Transverse colon (tissue), 4 donors: Measurements from ENCODE around the gene GALNT2. TPM values are rescaled to one million over a fixed set of nuclear protein-coding genes. Genes with fewer than 3 reads are reported as not detected.

ENCODE experiments used
- DNase-seq: peaks from one replicate; pipeline ENCODE4 v3.0.0-alpha.2; 2019
- H3K27ac ChIP-seq, 4 donors: fragments of 200-600 bp; sonication (generic); 2 replicates each; pipeline ENCODE4 v1.5.1; 2016 to 2018; ENCODE audit warnings: inconsistent platforms in 4 of 4
- H3K27me3 ChIP-seq: fragments of 200-600 bp; sonication (generic); 2 replicates; pipeline ENCODE4 v1.5.1; 2017; ENCODE audit warnings: inconsistent platforms
- H3K36me3 ChIP-seq, 4 donors: fragments of 200-600 bp; sonication (generic); 2 replicates each; pipeline ENCODE4 v1.5.1; 2017 to 2019; ENCODE audit warnings: inconsistent platforms in 4 of 4
- H3K4me1 ChIP-seq, 4 donors: fragments of 200-600 bp; sonication (generic); 2 replicates each; pipeline ENCODE4 v1.5.1; 2017 to 2020; ENCODE audit warnings: inconsistent platforms in 4 of 4
- H3K4me3 ChIP-seq, 4 donors: fragments of 200-600 bp; sonication (generic); 1 replicate in 1 of 4; 2 replicates in 3 of 4; pipeline versions ENCODE4 v1.5.1 to v1.6.1; 2017 to 2019; ENCODE audit warnings: inconsistent platforms in 4 of 4
- H3K9me3 ChIP-seq, 2 donors: fragments of 200-600 bp; sonication (generic); 2 replicates each; pipeline ENCODE4 v1.5.1; 2017 to 2019; ENCODE audit warnings: inconsistent platforms in 2 of 2
- EP300 ChIP-seq: sonication (generic); formaldehyde crosslinking; IDR thresholded peaks from one replicate; pipeline ENCODE4 v1.6.1; 2017; ENCODE audit warnings: antibody characterized with exemption, low read depth
- POLR2A ChIP-seq: fragments of 450-650 bp; IDR thresholded peaks from one replicate; pipeline ENCODE4 v1.6.1; 2016; ENCODE audit warnings: antibody characterized with exemption, mild to moderate bottlenecking, moderate library complexity
- POLR2AphosphoS5 ChIP-seq, 3 donors: sonication (generic); formaldehyde crosslinking; IDR thresholded peaks; one replicate each; pipeline ENCODE4 v1.6.1; 2016; ENCODE audit warnings: antibody characterized with exemption in 3 of 3
- WGBS, 2 donors: methylation state at CpG; one replicate each; pipeline ENCODE4 v1.1.5; 2018; ENCODE audit warnings: low coverage in 1 of 2; 5-methylcytosine and 5-hydroxymethylcytosine counted together
- in situ Hi-C, 4 donors: fragments of 200-750 bp; cut with MboI; loops; one replicate each; pipeline versions ENCODE4 v1.15.0 to v1.15.1; 2017; ENCODE audit warnings: low sequenced_read_pairs in 3 of 4, low pct_ligation_motif_present in 1 of 4, low pct_unique_long_range_greater_than_20kb in 1 of 4
- intact Hi-C: fragments of 100-400 bp; cut with DNase I; formaldehyde crosslinking; loops from one replicate; pipeline ENCODE4 v1.15.1; 2023; ENCODE audit warnings: low total_unique reads
- total RNA-seq, 4 donors: library from RNA; depleted of rRNA; stranded (reverse); fragments of >200 nt; gene quantifications; one replicate each; pipeline ENCODE4 v1.1.0, GENCODE V29; 2016
- TF ChIP-seq, protein P1 (sequence below), 5 experiments: fragments of 200-600 bp in 3 of 5; fragments of 450-650 bp in 2 of 5; sonication (generic) in 3 of 5; IDR thresholded peaks; 1 replicate in 2 of 5; 2 replicates in 3 of 5; pipeline ENCODE4 v1.5.1; 2016 to 2017; ENCODE audit warnings: antibody characterized with exemption in 5 of 5, inconsistent platforms in 3 of 5, mild to moderate bottlenecking in 2 of 5, moderate library complexity in 1 of 5

Gene GALNT2
- total RNA-seq, 4 donors from 2014 or later, result 16.5 to 48.8 (median 36.8) TPM

DNA sequence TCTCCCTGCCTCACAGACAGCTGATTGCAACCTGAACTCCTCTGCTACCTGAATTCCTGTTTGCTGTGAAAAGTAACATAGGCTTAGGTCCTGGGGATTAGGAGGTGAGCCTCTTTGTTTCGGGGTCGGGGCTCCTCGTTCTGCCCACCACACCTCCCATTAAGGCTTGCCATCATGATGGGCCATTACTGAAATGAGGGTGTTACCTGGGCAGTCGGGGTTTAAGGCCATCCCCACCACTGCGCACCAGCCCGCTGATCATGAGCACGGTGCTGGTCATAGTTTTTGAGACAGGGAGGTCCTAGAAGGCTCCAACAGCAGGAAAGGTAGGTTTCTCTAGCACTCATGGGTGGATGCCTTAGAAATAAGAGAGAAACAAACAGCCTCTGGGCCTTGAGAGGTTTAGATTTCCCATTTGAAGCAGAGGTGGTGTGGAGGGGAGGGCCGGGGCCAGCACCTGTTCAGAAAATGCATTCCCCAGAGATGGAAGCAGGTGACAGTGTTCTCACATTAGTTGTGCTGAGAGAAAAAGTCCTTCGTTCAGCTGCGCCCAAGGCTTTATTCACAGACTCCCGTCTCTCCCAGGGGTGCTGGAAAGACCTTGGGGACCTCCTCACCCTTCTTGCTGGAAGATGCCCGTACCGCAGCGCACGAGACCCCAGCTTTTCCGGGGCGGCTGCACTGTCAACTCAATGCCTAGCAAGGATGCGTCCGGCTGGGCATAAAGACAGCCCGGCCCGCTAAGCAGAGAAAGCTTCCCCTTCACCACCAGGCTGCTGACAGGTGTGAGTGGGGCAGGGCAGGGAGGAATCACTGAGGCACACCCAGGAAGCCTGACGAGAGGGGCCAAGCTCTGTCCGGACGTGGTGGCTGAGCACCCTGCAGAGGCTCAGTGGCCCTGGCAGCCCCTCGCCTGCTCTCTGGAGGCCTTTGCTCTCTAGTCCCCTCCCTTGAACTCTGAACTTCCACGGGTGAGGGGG is 233.6 kb downstream of the GALNT2 start:
- H3K4me3 ChIP-seq, result no peak overlapping the region
- no peaks in the 10 kb centered on the region for H3K9me3 ChIP-seq
- intact Hi-C loops (no loop called here), in situ Hi-C loops (loop anchor here in 2 of 4 donors (25.0 kb wide), 1 partner anchor 1038 kb away; the partner anchor contains the start of gene RAB4A (in 2 of the 2))
- WGBS, 2 donors, result 82% methylated on average over 25 of the region's 26 CpGs; no CpG with 5 or more reads in 1 of the 2 donors
- H3K4me1 ChIP-seq, result peaks cover 0 to 8% (median 4%) of the 10 kb centered on the region in 4 donors
- H3K36me3 ChIP-seq, result no peaks in the 10 kb centered on the region
- TF ChIP-seq, protein P1, sequence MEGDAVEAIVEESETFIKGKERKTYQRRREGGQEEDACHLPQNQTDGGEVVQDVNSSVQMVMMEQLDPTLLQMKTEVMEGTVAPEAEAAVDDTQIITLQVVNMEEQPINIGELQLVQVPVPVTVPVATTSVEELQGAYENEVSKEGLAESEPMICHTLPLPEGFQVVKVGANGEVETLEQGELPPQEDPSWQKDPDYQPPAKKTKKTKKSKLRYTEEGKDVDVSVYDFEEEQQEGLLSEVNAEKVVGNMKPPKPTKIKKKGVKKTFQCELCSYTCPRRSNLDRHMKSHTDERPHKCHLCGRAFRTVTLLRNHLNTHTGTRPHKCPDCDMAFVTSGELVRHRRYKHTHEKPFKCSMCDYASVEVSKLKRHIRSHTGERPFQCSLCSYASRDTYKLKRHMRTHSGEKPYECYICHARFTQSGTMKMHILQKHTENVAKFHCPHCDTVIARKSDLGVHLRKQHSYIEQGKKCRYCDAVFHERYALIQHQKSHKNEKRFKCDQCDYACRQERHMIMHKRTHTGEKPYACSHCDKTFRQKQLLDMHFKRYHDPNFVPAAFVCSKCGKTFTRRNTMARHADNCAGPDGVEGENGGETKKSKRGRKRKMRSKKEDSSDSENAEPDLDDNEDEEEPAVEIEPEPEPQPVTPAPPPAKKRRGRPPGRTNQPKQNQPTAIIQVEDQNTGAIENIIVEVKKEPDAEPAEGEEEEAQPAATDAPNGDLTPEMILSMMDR (IDR thresholded peaks at IDR 0.05), result no peak
- TF ChIP-seq POLR2AphosphoS5 (IDR thresholded peaks at IDR 0.05) (no peak), EP300 (no peak), POLR2A (no peak)
- H3K27ac ChIP-seq, result no peak overlapping the region
- H3K27me3 ChIP-seq, result no peaks in the 10 kb centered on the region
- DNase-seq, result no peak

DNA sequence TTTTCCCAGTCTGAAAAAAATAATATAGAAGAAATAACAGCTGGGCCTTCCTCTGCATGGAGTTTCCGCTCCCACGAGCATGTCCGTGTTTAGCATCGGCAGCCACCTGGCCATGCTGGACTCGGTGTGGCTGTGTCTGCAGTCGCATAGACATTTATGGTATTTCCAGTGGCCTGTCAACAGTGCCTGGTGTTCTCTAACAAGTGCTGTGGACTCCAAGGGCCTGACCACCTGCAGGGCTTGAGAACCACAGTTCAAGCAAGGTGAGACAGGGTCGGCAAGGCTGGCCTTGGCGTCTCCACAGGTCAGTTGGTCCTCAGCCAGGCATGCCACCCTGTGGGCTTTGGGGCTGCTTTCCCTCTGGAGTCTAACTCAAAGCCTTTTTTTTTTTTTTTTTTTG is 234.3 kb downstream of the GALNT2 start:
- Histone ChIP-seq H3K27ac (no peak overlapping the region), H3K27me3 (no peaks in the 10 kb centered on the region), H3K4me3 (no peak overlapping the region), H3K36me3 (no peaks in the 10 kb centered on the region), H3K9me3 (no peaks in the 10 kb centered on the region), H3K4me1 (peaks cover 0 to 8% (median 4%) of the 10 kb centered on the region in 4 donors)
- 83 to 91% methylated on average over 2 to 8 of the region's 8 CpGs for WGBS, 2 donors
- TF ChIP-seq, protein P1 (IDR thresholded peaks at IDR 0.05), result no peak
- TF ChIP-seq POLR2A (no peak), EP300 (no peak), POLR2AphosphoS5 (IDR thresholded peaks at IDR 0.05) (no peak)
- in situ Hi-C loops (loop anchor here in 2 of 4 donors (25.0 kb wide), 1 partner anchor 1039 kb away; the partner anchor contains the start of gene RAB4A (in 2 of the 2)), intact Hi-C loops (no loop called here)
- DNase-seq, result no peak

DNA sequence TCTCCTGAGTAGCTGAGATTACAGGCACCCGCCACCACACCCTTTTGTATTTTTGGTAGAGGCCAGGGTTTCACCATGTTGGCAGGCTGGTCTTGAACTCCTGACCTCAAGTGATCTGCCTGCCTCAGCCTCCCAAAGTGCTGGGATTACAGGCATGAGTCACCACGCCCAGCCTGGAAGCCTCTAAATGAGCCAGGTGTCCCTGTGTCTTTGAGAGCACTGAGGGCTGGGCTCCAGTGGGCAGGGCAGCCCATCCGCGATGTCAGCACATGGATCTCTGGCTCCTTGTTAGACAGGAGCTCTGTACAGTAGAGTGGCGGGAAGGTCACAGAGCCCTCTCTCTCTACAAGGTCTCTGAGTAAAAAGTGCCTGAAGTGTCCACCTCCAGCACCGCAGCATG is 234.8 kb downstream of the GALNT2 start:
- peaks cover 0 to 8% (median 4%) of the 10 kb centered on the region in 4 donors for H3K4me1 ChIP-seq
- intact Hi-C loops (no loop called here), in situ Hi-C loops (loop anchor here in 2 of 4 donors (25.0 kb wide), 1 partner anchor 1040 kb away; the partner anchor contains the start of gene RAB4A (in 2 of the 2))
- H3K36me3 ChIP-seq, result no peaks in the 10 kb centered on the region
- WGBS, 2 donors, result 93% methylated on average over 6 of the region's 6 CpGs; no CpG with 5 or more reads in 1 of the 2 donors
- H3K4me3 ChIP-seq, result no peak overlapping the region
- H3K27ac ChIP-seq, result no peak overlapping the region
- H3K9me3 ChIP-seq, result no peaks in the 10 kb centered on the region
- no peak for TF ChIP-seq POLR2AphosphoS5 (IDR thresholded peaks at IDR 0.05)
- TF ChIP-seq, protein P1 (IDR thresholded peaks at IDR 0.05), result no peak
- TF ChIP-seq EP300, result no peak
- no peak for TF ChIP-seq POLR2A
- no peaks in the 10 kb centered on the region for H3K27me3 ChIP-seq
- no peak for DNase-seq

DNA sequence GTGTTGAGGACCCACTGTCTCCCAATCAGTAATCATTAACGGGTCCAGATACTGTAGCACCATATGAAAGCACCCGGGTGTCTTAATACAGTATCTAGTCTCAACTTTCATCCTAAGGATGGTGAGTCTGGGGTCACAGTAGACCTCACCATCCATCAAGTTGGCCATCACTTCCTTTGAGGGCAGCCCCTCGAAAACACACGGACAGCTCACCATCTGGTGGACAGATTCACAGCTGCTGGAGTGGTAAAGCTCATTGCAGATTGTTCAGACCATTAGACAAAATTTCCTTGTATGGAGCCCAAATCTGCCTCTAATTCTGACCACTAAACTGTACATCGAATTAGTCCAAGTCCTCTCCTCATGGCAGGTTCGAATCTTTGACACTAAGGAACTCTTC is 236.0 kb downstream of the GALNT2 start:
- no peaks in the 10 kb centered on the region for H3K27me3 ChIP-seq
- 64 to 85% methylated on average over 2 to 6 of the region's 6 CpGs for WGBS, 2 donors
- no peak for DNase-seq
- no peak overlapping the region for H3K27ac ChIP-seq
- no peaks in the 10 kb centered on the region for H3K9me3 ChIP-seq
- intact Hi-C loops (no loop called here), in situ Hi-C loops (loop anchor here in 2 of 4 donors (25.0 kb wide), 1 partner anchor 1041 kb away; the partner anchor contains the start of gene RAB4A (in 2 of the 2))
- no peak for TF ChIP-seq POLR2AphosphoS5 (IDR thresholded peaks at IDR 0.05)
- no peak for TF ChIP-seq POLR2A
- TF ChIP-seq, protein P1 (IDR thresholded peaks at IDR 0.05), result no peak
- no peak for TF ChIP-seq EP300
- peaks cover 5 to 14% (median 6%) of the 10 kb centered on the region in 4 donors for H3K4me1 ChIP-seq
- no peaks in the 10 kb centered on the region for H3K36me3 ChIP-seq
- H3K4me3 ChIP-seq, result no peak overlapping the region
